Stimulated activated CD8-positive, alpha-beta memory T cell treated with anti-CD3 and anti-CD28 coated beads, Interleukin-2, amount 100 ng/mL, for 1 hour (primary cell): ENCODE data around the gene NYAP1.
"Not testable (repeated sequence)": the region's sequence is repeated elsewhere in the genome, so short reads cannot be mapped to it uniquely, and the experiment has no call there.

Experiments
- DNase-seq, 2 donors: peaks; one replicate each; pipeline ENCODE4 v3.0.0-alpha.2; 2020; ENCODE audit warnings: low read depth in 2 of 2

NYAP1 gene

DNA sequence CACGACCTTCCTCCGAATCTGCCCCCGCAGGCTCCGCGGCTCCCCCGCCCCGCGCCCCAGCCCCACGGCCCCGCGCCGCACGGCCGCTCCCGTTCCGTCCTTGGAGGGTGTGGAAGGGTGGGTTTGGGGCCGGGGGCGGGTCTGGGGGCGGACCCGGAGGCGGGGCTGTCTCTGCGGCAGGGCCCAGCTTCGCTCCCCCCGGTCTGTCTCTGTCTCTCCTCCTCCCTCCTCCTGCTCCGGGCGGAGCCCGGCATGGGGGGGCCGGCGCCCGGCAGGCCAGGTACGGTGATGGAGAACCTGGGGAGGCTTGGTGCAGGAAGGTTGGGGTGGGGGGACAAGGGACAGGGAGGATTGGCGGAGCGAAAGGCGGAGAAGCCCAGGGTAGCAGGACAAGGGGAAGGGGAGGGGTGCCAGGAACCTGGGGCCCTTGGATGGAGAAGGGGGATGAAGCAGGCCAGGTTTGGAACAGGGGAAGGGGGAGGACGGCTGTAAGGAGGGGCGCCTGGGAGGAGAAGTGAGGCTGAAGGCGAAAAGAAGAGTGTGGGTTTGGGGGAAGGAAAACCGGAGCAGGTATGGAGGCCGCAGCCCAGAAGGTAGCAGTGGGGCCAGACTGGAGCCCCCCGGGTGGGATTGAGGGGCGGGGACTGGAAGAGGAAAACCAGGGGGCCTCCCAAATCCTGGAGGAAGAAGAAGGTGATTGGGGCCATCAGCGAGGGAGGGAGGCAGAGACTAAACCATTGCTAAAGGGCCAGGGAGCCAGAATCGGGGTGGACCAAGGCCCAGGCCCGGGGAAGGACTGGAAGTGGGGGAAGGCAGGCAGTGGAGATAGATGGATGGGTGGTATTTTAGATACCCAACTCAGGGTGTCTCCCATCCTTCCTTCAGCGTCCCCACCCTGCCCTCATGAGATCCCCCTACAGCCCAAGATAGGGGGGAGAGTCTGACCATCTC is at the start of gene NYAP1:
Gene NYAP1 (plus strand): TSS at position 206 of the 951 bp plus-strand sequence. CDS start 1,385 bp downstream, outside the sequence.
- peak; percentile 15 to 28 for DNase-seq

DNA sequence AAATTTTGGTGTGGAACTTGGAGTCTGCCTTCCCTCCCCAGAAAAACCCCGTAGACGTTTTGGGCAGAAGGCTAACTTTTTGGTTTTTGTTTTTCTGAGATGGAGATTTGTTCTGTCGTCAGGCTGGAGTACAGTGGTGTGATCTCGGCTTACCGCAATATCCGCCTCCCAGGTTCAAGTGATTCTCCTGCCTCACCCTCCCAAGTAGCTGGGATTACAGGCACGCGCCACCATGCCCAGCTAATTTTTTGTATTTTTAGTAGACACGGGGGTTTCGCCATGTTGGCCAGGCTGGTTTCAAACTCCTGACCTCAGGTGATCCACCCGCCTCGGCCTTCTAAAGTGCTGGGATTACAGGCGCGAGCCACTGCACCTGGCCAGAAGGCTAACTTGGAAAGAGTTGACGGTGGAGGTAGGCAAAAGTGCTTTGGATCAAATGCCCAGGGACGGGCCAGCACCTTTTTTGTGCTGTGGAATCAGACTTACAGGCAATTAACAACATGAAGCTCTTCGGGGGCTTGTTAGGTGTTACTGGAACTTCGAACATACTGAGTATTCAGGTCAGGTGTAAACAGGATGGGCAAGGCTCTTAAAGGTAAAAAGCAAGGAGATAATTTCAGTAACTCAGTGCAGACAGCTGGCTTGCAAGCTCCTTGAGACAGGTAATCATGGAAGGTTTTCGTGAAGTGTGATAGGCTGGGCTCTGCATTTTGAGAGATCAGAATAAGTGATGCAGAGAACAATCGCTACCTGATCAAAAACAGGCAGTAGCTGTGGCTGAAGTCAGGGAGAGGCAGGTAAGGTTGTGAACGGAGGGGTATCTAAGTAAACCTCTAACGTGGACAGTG is 49.2 kb upstream of the NYAP1 start:
- DNase-seq, result no peak

DNA sequence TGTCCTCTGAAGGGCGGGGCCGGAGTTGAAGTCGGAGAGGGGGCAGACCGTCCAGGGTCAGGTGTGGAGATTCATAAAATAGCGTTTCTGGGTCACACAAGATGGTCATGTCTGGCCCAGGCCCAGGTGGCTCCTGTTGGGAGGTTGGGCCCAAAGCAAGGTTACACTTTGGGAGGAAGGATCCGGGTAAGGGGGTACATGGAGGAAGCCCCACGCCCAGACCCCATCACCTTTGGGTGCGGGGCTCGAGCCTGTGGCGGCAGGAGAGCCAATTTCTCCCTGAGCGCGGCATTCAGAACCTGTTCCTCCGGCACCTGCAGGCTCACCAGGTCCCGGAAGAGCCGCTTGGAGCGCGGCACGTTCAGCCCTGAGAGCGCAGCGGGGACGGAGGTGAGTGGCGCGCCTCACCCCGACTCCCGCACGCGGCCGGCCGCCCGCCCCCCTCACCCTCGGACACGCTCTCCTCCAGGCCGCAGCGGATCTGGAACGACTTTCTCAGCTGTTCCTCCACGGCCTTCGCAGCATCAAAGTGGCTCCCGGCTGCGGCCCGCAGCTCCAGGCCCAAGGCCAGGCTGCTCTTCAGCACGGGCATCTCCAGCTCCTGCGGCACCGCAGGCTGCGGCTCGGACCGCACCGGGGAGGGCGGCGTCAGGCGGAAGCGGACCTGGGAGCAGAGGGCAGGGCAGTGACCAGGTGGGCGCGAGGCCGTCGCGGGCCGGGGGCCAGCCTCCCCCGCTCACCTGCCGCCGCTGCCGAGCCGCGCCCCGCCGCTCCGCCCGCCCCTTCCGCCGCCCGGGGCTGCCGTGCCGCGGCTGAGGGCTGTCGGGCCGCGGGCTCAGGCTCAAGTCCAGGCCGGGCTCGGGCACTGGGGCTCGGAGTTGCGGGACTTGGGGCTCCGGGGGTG is 48.1 kb upstream of the NYAP1 start:
- peak in 1 of 2 donors; percentile 30 for DNase-seq

DNA sequence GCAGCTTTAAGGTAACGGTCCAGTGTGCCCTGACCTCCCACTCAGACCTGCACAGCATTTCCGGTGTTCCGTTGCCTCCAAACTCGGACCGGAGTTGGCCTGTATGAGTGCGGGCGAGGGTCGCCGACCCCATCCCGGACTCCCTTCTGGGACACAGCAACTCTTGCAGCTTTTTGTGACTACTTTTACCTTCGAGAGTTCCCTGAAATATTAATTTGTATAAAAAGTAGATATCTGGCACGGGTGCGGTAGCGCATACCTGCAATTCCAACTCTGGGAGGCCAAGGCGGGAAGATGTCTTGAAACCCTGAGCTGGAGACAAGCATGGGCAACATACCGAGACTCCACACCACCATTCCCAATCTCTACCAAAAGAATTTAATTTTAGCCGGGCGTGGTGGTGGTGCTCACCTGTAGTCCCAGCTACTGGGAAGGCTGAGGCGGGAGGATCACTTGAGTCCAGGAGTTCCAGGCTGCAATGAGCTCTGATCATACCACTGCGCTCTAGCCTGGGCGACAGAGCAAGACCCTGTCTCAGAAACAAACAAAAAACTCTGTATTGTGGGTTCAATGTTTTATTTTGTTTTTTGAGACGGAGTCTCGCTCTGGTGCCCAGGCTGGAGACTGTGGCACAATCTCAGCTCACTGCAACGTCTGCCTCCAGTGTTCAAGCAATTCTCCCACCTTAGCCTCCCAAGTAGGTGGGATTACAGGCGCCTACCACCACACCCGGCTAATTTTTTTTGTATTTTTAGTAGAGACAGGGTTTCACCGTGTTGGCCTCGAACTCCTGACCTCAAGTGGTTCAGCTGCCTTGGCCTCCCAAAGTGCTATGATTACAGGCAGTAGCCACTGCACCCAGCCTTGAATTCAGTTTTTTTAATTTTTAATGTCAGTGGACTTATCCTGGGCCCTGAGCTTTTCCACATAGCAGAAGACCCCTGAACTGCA is 46.3 kb upstream of the NYAP1 start:
- no peak for DNase-seq

DNA sequence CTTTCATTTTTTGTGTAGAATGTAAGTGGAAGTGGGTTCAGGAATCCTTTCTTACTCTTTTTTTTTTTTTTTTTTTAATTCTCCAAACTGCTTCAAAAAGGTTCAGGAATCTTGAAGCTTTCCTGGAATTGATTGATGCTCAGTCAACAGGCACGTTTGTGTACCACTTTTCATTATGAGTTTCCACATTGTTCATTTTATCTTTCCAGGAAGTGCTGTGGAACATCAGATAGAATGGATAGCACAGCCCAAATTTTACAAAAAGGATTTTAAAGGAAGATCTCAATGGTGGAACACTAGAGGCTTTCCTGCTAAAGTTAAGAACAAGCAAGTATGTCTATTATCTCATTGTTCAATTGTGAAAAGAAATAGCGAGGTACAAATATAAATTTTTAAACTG is 45.6 kb upstream of the NYAP1 start:
- DNase-seq, result no peak

DNA sequence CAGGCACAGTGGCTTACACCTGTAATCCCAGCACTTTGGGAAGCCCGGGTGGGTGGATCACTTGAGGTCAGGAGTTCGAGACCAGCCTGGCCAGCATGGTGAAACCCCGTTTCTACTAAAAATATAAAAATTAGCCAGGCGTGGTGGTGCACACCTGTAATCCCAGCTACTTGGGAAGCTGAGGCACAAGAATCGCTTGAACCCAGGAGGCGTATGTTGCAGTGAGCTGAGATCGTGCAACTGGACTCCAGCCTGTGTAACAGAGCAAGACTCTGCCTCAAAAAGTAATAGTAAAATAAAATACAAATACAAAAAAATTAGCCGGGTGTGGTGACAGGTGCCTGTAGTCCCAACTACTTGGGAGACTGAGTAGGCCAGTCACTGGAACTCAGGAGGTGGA is 45.0 kb upstream of the NYAP1 start:
- DNase-seq, result not testable (repeated sequence)

DNA sequence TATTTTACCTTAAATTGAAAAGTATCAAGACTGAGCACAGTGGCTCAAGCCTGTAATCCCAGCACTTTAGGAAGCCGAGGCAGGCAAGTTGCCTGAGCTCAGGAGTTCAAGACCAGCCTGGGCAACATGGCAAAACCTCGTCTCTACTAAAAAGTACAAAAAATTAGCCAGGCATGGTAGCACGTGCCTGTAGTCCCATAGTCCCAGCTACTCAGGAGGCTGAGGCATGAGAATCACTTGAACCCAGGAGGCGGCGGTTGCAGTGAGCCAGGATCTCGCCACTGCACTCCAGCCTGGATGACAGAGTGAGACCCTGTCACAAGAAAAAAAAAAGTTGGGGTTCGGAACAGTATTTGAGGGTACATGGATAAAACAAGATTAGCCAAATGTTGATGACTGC is 44.5 kb upstream of the NYAP1 start:
- not testable (repeated sequence) for DNase-seq

DNA sequence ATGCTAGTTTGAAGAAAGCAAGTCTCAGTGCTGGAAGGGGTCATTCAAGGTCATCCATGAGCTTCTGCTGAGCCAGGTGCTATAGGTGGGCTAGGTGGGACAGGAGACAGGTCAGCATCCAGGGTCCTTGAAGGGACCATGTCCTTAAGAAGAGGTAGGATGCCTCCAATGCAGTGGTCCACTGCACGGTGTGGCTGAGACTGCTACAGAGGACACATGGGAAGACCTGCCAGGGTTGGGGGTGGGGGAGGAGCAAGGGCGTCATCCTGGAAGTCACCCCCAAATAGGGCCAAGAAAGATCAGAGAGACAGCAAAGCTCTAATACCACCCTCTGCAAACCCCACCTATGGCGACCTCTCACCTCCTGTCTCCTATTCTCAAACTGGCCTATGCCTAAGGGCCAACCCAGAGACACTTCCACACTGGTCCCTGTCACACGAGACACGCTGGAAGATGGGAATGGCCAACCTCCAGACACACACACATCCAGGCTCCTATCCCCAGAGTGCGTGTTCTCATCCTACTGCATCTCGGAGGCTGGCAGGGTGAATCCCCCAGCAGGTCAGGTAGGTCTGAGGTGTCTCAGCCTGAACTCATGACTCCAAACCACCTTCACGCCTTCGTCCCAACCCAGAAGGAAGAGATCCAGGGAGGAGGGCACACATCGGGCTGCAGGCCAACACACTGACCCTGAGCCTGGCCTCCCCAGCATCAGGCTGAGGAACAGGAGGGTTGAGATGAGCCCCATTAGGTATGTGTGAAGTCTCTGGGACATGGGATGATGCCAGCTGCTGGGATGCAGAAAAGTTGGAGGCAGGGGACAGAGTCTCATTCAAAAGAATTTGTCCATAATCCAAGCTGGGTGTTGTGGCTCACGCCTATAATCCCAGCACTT is 41.8 kb upstream of the NYAP1 start:
- no peak for DNase-seq

DNA sequence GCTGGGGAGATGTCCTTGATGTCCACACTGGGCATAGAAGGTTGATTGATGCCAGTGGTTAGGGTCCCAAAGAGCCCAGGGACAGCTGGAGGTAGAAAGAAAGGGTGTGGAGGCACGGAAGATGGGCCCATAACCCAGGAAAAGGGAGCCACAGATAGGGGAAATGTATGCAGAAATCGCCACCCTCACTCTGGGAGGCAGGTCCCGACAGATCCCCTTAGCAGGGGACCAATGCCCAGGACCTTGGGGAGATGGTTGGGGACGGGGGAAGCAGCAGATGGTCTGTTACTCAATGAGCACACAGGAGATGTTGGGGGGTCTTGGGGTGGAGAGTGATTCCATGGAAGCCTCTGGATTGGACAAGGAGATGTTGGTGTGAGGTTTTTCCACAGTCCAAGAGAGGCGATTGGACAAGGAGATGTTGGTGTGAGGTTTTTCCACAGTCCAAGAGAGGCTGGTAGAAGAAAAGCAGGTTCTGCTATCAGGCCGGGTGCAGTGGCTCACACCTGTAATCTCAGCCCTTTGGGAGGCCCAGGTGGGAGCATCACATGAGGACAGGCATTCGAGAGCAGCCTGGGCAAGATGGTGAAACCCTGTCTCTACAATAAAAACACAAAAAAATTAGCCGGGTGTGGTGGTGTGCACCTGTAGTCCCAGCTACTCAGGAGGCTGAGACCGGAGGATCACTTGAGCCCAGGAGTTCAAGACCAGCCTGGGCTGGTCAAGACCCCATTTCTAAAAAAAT is 40.5 kb upstream of the NYAP1 start:
- no peak for DNase-seq

DNA sequence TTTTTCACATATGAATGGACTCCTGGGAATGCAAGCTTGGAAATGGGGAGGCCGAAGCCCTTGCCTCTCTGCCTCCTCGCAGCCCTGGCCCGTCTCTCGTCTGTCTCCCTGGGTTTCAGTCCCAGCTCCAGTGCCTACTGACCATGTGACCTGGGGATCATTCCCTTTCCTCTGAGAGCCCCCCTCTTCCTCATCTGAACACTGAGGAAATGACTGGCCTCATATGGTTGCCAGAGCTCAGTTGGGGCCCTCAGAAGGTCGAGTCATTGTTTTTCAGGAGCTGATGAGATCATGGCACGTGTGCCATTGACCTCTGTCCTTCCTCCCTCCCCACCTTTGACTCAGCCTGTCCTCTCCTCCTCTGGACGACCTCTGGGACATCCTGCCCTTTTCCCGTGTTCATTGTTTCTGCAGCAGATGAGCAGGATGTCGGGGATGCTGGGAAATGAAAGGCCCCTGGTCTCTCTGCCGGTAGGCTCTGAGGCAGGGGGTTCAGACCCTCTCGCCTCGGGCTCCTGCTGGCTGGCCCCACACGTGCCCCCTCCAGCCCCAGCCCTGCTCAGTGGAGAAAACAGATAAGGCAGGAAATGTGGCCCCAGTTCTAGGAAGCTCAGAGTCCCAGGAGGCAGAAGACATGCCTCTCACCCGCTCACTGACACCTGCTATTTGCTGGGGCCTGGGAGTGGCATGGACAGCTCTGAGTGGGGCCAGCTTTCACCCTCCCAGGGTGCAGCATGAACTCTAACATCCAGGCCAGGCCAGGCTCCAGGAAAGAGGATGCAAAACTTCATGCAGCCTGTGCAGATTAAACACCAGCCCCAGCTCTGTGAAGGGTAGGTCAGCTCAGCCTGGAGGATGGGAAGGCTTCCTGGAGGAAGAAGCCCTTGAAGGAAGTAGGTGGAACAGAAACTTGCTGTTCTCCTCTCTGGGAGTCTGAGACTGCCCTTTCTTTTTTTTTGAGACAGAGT is 39.1 kb upstream of the NYAP1 start:
- no peak for DNase-seq

DNA sequence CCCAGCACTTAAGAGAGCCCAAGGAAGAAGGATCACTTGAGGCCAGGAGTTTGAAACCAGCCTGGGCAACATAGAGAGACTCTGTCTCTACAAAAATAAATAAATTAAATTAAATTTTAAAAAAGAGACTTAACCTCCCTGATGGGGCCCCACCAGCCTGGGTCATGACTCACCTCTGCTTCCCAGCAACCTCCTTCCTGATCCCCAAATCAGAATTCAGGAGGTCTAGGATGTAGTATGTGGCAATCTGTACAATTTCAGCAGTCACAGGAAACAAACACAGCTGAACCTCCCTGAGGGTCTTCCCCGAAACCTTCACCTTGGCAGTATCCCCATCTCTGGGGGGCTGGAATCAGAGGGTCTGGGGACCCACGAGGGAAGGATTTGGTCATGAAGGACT is 37.7 kb upstream of the NYAP1 start:
- DNase-seq, result no peak

DNA sequence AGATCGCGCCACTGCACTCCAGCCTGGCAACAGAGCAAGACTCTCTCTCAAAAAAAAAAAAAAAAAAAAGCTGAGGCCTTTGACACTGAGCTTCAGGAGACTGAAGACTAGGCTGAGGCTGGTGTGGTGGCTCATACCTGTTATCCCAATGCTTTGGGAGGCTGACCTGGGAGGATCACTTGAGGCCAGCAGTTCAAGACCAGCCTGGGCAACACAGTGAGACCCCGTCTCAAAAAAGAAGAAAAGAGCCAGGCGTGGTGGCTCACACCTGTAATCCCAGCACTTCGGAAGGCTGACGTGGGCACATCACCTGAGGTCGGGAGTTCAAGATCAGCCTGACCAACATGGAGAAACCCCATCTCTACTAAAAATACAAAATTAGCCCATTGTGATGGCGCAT is 36.4 kb upstream of the NYAP1 start:
- DNase-seq, result not testable (repeated sequence)

DNA sequence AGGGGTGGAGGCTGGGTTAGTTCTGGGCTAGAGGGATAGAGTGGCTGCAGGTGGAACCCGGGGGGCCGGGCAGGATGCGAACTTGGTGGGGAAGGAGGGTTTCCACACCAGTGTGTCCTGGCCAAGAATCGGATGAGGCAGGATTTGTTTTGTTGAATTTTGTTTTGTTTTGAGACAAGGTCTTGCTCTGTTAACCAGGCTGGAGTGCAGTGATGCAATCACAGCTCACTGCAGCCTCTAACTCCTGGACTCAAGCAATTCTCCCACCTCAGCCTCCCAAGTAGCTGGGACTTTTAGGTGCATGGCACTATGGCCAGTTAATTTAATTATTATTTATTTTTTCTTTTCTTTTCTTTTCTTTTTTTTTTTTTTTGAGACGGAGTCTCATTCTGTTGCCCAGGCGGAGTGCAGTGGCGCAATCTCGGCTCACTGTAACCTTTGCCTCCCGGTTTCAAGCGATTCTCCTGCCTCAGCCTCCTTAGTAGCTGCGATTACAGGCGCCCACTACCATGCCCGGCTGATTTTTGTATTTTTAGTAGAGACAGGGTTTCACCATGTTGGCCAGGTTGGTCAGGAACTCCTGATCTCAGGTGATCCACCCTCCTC is 34.4 kb upstream of the NYAP1 start:
- DNase-seq, result no peak

DNA sequence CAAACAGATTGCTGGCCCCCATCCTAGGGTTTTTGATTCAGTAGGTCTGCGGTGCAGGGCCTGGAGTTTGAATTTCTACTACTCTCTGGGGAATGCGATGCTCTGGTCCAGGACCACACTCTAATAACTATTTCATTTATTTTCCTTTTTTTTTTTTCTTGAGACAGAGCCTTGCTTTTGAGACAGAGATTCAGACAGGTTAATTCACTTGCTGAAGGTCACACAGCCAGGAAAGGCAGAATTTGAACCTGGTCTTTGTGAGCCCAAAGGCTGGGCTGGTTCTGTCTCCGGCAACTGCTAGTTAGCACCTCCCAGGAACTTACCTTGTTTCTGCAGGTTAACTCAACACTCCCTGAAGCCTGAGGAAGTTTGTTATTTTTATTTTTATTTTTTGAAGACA is 31.2 kb upstream of the NYAP1 start:
- DNase-seq, result no peak

DNA sequence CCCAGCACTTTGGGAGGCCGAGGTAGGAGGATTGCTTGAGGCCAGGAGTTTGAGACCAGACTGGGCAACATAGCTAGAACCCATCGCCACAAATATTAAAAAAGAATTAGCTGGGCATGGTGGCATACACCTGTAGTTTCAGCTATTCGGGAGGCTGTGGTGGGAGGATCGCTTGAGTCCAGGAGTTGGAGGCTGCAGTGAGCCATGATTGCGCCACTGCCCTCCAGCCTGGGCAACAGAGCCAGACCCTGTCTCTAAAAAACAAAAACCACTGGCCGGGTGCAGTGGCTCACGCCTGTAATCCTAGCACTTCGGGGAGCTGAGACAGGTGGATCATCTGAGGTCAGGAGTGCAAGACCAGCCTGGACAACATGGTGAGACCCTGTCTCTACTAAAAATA is 29.9 kb upstream of the NYAP1 start:
- DNase-seq, result not testable (repeated sequence)

DNA sequence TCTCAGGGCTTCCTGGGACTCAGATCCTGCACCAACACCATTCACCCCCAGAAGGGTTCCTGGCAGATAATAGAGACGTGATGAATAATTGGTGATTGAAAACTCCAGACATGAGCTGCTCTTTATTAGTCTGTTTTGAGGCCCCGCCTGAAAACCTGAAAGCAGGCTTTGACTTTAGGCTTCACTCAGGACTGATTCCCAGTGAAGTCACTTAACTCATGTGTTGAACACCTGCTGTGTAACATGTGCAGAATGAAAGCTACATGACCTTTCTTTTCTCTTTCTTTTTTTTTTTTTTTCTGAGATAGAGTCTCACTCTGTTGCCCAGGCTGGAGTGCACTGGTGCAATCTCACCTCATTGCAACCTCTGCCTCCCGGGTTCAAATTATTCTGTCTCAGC is 28.5 kb upstream of the NYAP1 start:
- DNase-seq, result no peak

DNA sequence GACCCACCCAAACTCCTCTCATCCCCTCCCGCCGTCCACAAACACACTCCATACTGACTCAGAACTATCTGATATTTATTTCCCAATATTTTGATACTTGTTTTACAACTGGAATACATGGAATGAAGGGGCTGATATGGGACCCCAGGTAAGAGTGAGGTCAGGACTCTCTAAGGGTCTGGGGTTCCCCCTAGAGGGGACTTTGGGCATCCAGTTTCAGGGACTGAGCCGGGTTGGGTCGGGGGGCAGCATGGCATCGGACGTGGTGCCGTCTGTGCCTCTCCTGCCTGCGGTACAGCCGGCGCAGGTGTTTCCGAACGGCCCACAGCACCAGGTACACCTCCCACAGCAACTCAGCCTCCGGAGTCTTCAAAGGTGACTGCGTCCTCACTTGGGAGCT is 27.2 kb upstream of the NYAP1 start:
- DNase-seq, result no peak
